OCI-LY3 (cell line): Measurements from ENCODE around the gene POU2F2.

Source experiments
- CTCF ChIP-seq: fragments of 200-600, 300-600 bp; sonication (generic); IDR thresholded peaks from 2 replicates; pipeline ENCODE4 v1.5.1; 2014; ENCODE audit warnings: antibody characterized with exemption, low read length, low read depth
- EZH2phosphoT487 ChIP-seq: fragments of 200-600 bp; shearing (Covaris generic); IDR thresholded peaks from 2 replicates; pipeline ENCODE4 v1.6.1; 2018; ENCODE audit warnings: antibody characterized with exemption, mixed run types, low read depth

- TF ChIP-seq CTCF = no peak
- no peak for TF ChIP-seq EZH2phosphoT487
Observed at GRCh38 chr19:42159942-42160341, 27.7 kb upstream of the POU2F2 start.
